ENCODE measurements around the gene RHBDL3. TPM values are rescaled to one million over a fixed set of nuclear protein-coding genes. Genes with fewer than 3 reads are reported as not detected.

Gene RHBDL3
- total and polyA plus RNA-seq, 4 donors, result 0.02 to 0.17 (median 0.05) TPM; not detected in 1

- 67% methylated on average over 9 of the region's 9 CpGs for WGBS
- Histone ChIP-seq H3K36me3 (ENCODE audit: control insufficient read depth in 4 of 4, insufficient read depth in 3 of 4, low read depth in 1 of 4, low read length in 3 of 4) (no peaks in the 10 kb centered on the region), H3K27me3 (ENCODE audit: control insufficient read depth in 4 of 4, insufficient read depth in 4 of 4, low read length in 3 of 4) (no peaks in the 10 kb centered on the region), H3K9me3 (ENCODE audit: control insufficient read depth in 4 of 4, low read length in 3 of 4) (no peaks in the 10 kb centered on the region), H3K4me1 (ENCODE audit: control insufficient read depth in 4 of 4, insufficient read depth in 4 of 4, low read length in 3 of 4) (no peaks in the 10 kb centered on the region), H3K9ac (ENCODE audit: low read depth in 1 of 2, low read length in 2 of 2) (no peak overlapping the region), H3K27ac (ENCODE audit: low read depth in 1 of 2, low read length in 2 of 2) (no peak overlapping the region), H3K4me3 (ENCODE audit: low read depth in 1 of 3, low read length in 3 of 3) (no peak overlapping the region)
- DNase-seq (ENCODE audit: low spot score), result no peak
- TF ChIP-seq TAF1 (conservative IDR thresholded peaks at IDR 0.05) (no peak), RXRA (IDR thresholded peaks at IDR 0.05) (no peak), FOXA2 (IDR thresholded peaks at IDR 0.05) (no peak), MAX (IDR thresholded peaks at IDR 0.05) (no peak), EGR1 (IDR thresholded peaks at IDR 0.05; ENCODE audit: low read depth in 2 of 2) (no peak), NR2F2 (IDR thresholded peaks at IDR 0.05) (no peak), REST (IDR thresholded peaks at IDR 0.05) (no peak), JUND (IDR thresholded peaks at IDR 0.05) (no peak), SP1 (IDR thresholded peaks at IDR 0.05) (no peak), GABPA (IDR thresholded peaks at IDR 0.05 in 1 of 2, conservative IDR thresholded peaks at IDR 0.05 in 1 of 2) (no peak)
Observed at GRCh38 chr17:32281011-32281451, 15.4 kb downstream of the RHBDL3 start.

- H3K4me3 ChIP-seq (ENCODE audit: low read depth in 1 of 3, low read length in 3 of 3), result no peak overlapping the region
- H3K27ac ChIP-seq (ENCODE audit: low read depth in 1 of 2, low read length in 2 of 2), result no peak overlapping the region
- DNase-seq (ENCODE audit: low spot score), result no peak
- no peaks in the 10 kb centered on the region for H3K4me1 ChIP-seq (ENCODE audit: control insufficient read depth in 4 of 4, insufficient read depth in 4 of 4, low read length in 3 of 4)
- no peak overlapping the region for H3K9ac ChIP-seq (ENCODE audit: low read depth in 1 of 2, low read length in 2 of 2)
- H3K36me3 ChIP-seq (ENCODE audit: control insufficient read depth in 4 of 4, insufficient read depth in 3 of 4, low read depth in 1 of 4, low read length in 3 of 4), result no peaks in the 10 kb centered on the region
- TF ChIP-seq REST (IDR thresholded peaks at IDR 0.05), result no peak
- no peak for TF ChIP-seq FOXA1 (IDR thresholded peaks at IDR 0.05)
- TF ChIP-seq ZBTB33 (IDR thresholded peaks at IDR 0.05), result no peak
- TF ChIP-seq YY1 (IDR thresholded peaks at IDR 0.05), result no peak
- TF ChIP-seq GABPA (IDR thresholded peaks at IDR 0.05 in 1 of 2, conservative IDR thresholded peaks at IDR 0.05 in 1 of 2), result no peak
- TF ChIP-seq EGR1 (IDR thresholded peaks at IDR 0.05; ENCODE audit: low read depth in 2 of 2), result no peak
- no peak for TF ChIP-seq CTCF (IDR thresholded peaks at IDR 0.05; ENCODE audit: low read depth, low read length, missing input control)
- no peaks in the 10 kb centered on the region for H3K9me3 ChIP-seq (ENCODE audit: control insufficient read depth in 4 of 4, low read length in 3 of 4)
- WGBS, result 82% methylated on average over 20 of the region's 20 CpGs
- H3K27me3 ChIP-seq (ENCODE audit: control insufficient read depth in 4 of 4, insufficient read depth in 4 of 4, low read length in 3 of 4), result no peaks in the 10 kb centered on the region
Observed at GRCh38 chr17:32283745-32284201, 18.1 kb downstream of the RHBDL3 start.
